Activated naive CD8-positive, alpha-beta T cell treated with anti-CD3 and anti-CD28 coated beads, Interleukin-2, amount 10 ng/mL, durations not matched to agents 7 days and 5 days (primary cell): Measurements from ENCODE around the gene RFX1. TPM values are rescaled to one million over a fixed set of nuclear protein-coding genes. Genes with fewer than 3 reads are reported as not detected.
A peak's percentile ranks its signal among the peaks of the same experiment; 100 is the strongest.
"Not testable (repeated sequence)": the region's sequence is repeated elsewhere in the genome, so short reads cannot be mapped to it uniquely, and the experiment has no call there.

Experiments used
- ATAC-seq: fragments of 150-1000 bp; cut with Tn5 transposase; one replicate; pipeline ENCODE4 v1.10.0; 2021; ENCODE audit warnings: low read depth, moderate library complexity
- POLR2A ChIA-PET: fragments of 350-600 bp; sonication (Branson Sonifier 250); formaldehyde crosslinking; loops from one replicate; lab custom pipeline; 2021; ENCODE audit warnings: antibody characterized with exemption; lab: Charles Lee
- DNase-seq: peaks from one replicate; pipeline ENCODE4 v3.0.0; 2021
- H3K27ac Mint-ChIP-seq: one replicate; pipeline ENCODE4 v1.8.0; 2022; ENCODE audit warnings: mild to moderate bottlenecking, mixed read lengths
- H3K27me3 Mint-ChIP-seq: one replicate; pipeline ENCODE4 v1.8.0; 2022; ENCODE audit warnings: mild to moderate bottlenecking, moderate library complexity, mixed read lengths
- H3K36me3 Mint-ChIP-seq: one replicate; pipeline ENCODE4 v1.8.0; 2021; ENCODE audit warnings: mild to moderate bottlenecking, mixed read lengths
- H3K4me1 Mint-ChIP-seq: one replicate; pipeline ENCODE4 v1.8.0; 2021; ENCODE audit warnings: mixed read lengths
- H3K4me3 Mint-ChIP-seq: one replicate; pipeline ENCODE4 v1.8.0; 2022; ENCODE audit warnings: mild to moderate bottlenecking, moderate library complexity, mixed read lengths
- H3K9me3 Mint-ChIP-seq: one replicate; pipeline ENCODE4 v1.8.0; 2021; ENCODE audit warnings: mixed read lengths
- total RNA-seq, 2 experiments: library from RNA; stranded (reverse); gene quantifications; one replicate each; pipeline ENCODE4 v1.2.3, GENCODE V29; 2021

Gene RFX1
- total RNA-seq, 2 experiments from 2014 or later: 17.7 to 22.2 TPM

GRCh38 chr19:14022469-14022868 is 16.3 kb upstream of the RFX1 start:
- H3K4me1 Mint-ChIP-seq: peaks cover 6% of the 10 kb centered on the region
- H3K4me3 Mint-ChIP-seq: no peak overlapping the region
- H3K9me3 Mint-ChIP-seq: no peaks in the 10 kb centered on the region
- no peak for ATAC-seq
- no peaks in the 10 kb centered on the region for H3K36me3 Mint-ChIP-seq
- peaks cover 3% of the 10 kb centered on the region for H3K27me3 Mint-ChIP-seq
- POLR2A ChIA-PET: interaction anchor here (1.7 to 1.9 kb wide), 2 partner anchors 9 to 16 kb away, joined by 14 to 21 read pairs; partner anchors contain the start of genes IL27RA and RFX1
- DNase-seq: no peak
- H3K27ac Mint-ChIP-seq: no peak overlapping the region

- Mint-ChIP-seq H3K36me3 (no peaks in the 10 kb centered on the region), H3K27ac (no peak overlapping the region), H3K27me3 (no peaks in the 10 kb centered on the region), H3K4me3 (no peak overlapping the region), H3K4me1 (peaks cover 6% of the 10 kb centered on the region), H3K9me3 (no peaks in the 10 kb centered on the region)
- DNase-seq (no peak), ATAC-seq (no peak)
- POLR2A ChIA-PET: interaction anchor here (1.0 to 1.9 kb wide), 3 partner anchors 10 to 61 kb away, joined by 7 to 21 read pairs (median 14); partner anchors contain the start of genes IL27RA and RFX1
Measured at GRCh38 chr19:14021474-14021873, 15.4 kb upstream of the RFX1 start.

DNA sequence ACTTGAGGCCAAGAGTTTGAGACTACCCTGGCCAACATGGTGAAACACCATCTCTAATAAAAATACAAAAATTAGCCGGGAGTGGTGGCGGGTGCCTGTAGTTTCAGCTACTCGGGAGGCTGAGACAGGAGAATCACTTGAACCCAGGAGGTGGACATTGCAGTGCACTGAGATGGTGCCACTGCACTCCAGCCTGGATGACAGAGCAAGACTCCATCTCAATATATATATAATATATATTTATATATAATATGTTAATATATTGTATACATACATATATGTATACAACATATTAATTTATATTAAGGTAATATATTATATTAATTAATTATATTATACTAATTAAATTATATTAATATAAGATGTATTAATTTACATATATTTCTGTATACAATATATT is 13.6 kb upstream of the RFX1 start:
- not testable (repeated sequence) for H3K36me3 Mint-ChIP-seq, H3K27me3 Mint-ChIP-seq, H3K9me3 Mint-ChIP-seq, DNase-seq, ATAC-seq, H3K4me3 Mint-ChIP-seq, H3K27ac Mint-ChIP-seq, H3K4me1 Mint-ChIP-seq
- POLR2A ChIA-PET: interaction anchor here (1.2 to 1.7 kb wide), 2 partner anchors 12 to 67 kb away, joined by 6 to 10 read pairs; partner anchors contain the start of genes DCAF15 and IL27RA

- no peak for ATAC-seq
- DNase-seq: no peak
- POLR2A ChIA-PET: interaction anchor here (0.6 to 1.7 kb wide), 4 partner anchors 12 to 271 kb away, joined by 3 to 10 read pairs (median 6); partner anchors contain the start of genes DCAF15 and IL27RA
- Mint-ChIP-seq H3K27me3 (no peaks in the 10 kb centered on the region), H3K36me3 (no peaks in the 10 kb centered on the region), H3K4me3 (no peak overlapping the region), H3K4me1 (peaks cover 6% of the 10 kb centered on the region), H3K9me3 (no peaks in the 10 kb centered on the region), H3K27ac (no peak overlapping the region)
Measured at GRCh38 chr19:14019100-14019499, 13.0 kb upstream of the RFX1 start.

DNA sequence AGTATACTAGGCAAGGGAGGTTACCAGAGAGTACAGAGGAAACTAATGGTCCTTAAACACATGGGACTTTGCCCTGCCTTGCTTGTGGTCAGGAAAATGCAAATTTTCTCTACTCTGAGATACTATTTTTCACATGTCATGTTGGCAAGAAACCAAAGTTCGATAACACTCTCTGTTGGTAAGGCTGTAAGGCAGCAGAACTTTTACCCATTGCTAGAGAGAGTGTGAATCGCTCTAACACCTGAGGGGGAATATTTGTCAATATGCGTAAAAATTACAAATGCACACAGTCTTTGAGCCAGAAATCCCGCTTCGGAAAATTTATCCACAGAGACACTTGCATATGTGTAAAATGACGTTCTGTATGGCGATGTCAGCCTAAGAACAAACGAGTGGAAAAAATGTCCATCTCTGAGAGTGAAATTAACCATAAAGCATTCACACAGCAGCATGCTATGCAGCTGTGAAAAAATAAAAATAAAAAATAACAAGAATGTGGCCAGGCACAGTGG is 9.5 kb upstream of the RFX1 start:
- Mint-ChIP-seq H3K4me1 (peaks cover 1% of the 10 kb centered on the region), H3K4me3 (no peak overlapping the region), H3K36me3 (no peaks in the 10 kb centered on the region), H3K9me3 (no peaks in the 10 kb centered on the region), H3K27me3 (no peaks in the 10 kb centered on the region), H3K27ac (no peak overlapping the region)
- POLR2A ChIA-PET: interaction anchor here (0.6 to 1.4 kb wide), 2 partner anchors 9 to 114 kb away, joined by 4 to 5 read pairs; partner anchors contain the start of gene RFX1
- ATAC-seq (no peak), DNase-seq (no peak)

DNA sequence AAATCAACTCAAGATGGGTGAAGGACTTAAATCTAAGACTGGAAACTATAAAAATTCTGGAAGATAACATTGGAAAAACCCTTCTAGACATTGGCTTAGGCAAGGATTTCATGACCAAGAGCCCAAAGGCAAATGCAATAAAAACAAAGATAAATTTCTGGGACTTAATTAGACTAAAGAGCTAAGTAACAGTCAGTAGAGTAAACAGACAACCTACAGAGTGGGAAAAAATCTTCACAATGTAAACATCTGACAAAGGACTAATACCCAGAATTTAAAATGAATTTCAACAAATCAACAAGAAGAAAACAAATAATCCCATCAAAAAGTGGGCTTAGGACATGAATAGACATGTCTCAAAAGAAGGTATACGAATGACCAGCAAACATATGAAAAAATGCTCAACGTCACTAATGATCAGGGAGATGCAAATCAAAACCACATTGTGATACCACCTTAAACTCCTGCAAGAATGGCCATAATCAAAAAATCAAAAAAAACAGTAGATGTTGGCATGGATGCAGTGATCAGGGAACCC is 6.3 kb upstream of the RFX1 start:
- no peaks in the 10 kb centered on the region for H3K9me3 Mint-ChIP-seq
- no peaks in the 10 kb centered on the region for H3K36me3 Mint-ChIP-seq
- H3K4me1 Mint-ChIP-seq: no peaks in the 10 kb centered on the region
- POLR2A ChIA-PET: no interaction called here
- no peak overlapping the region for H3K4me3 Mint-ChIP-seq
- H3K27me3 Mint-ChIP-seq: no peaks in the 10 kb centered on the region
- no peak overlapping the region for H3K27ac Mint-ChIP-seq
- ATAC-seq (no peak), DNase-seq (no peak)

- Mint-ChIP-seq H3K36me3 (no peaks in the 10 kb centered on the region), H3K27ac (peak overlapping the region; percentile 96), H3K9me3 (no peaks in the 10 kb centered on the region), H3K4me3 (peak overlapping the region; percentile 94), H3K27me3 (no peaks in the 10 kb centered on the region), H3K4me1 (peaks cover 28% of the 10 kb centered on the region)
- POLR2A ChIA-PET: interaction anchor here (0.6 to 12.3 kb wide), 17 partner anchors 8 to 1125 kb away, joined by 3 to 262 read pairs (median 5); partner anchors contain the start of genes ASF1B, DCAF15, IL27RA and PODNL1
- DNase-seq (peak; percentile 89), ATAC-seq (peak; percentile 18)
Measured at GRCh38 chr19:14006766-14007562, 844 bp upstream of the RFX1 start.

- peak overlapping the region; percentile 85 for H3K27ac Mint-ChIP-seq
- peaks cover 3% of the 10 kb centered on the region for H3K36me3 Mint-ChIP-seq
- POLR2A ChIA-PET: interaction anchor here (0.6 to 12.3 kb wide), 18 partner anchors 10 to 853 kb away, joined by 3 to 262 read pairs (median 5); partner anchors contain the start of genes ASF1B, DCAF15 and IL27RA
Measured at GRCh38 chr19:14005349-14006084, 603 bp downstream of the RFX1 start.

GRCh38 chr19:14004619-14005348 is 1.3 kb downstream of the RFX1 start:
- POLR2A ChIA-PET: interaction anchor here (0.6 to 12.3 kb wide), 7 partner anchors 11 to 99 kb away, joined by 3 to 262 read pairs (median 6); partner anchors contain the start of genes DCAF15 and IL27RA
- ATAC-seq (no peak), DNase-seq (no peak)
- Mint-ChIP-seq H3K4me3 (peak overlapping the region; percentile 81), H3K9me3 (no peaks in the 10 kb centered on the region), H3K4me1 (peaks cover 43% of the 10 kb centered on the region), H3K27me3 (no peaks in the 10 kb centered on the region), H3K27ac (peak overlapping the region; percentile 85), H3K36me3 (peaks cover 8% of the 10 kb centered on the region)

More at GRCh38 chr19:14005349-14006084, 603 bp downstream of the RFX1 start:
- peak overlapping the region; percentile 81 for H3K4me3 Mint-ChIP-seq
- DNase-seq (peak; percentile 91), ATAC-seq (peak; percentile 39)
- H3K4me1 Mint-ChIP-seq: peaks cover 38% of the 10 kb centered on the region
- H3K9me3 Mint-ChIP-seq: no peaks in the 10 kb centered on the region
- no peaks in the 10 kb centered on the region for H3K27me3 Mint-ChIP-seq

DNA sequence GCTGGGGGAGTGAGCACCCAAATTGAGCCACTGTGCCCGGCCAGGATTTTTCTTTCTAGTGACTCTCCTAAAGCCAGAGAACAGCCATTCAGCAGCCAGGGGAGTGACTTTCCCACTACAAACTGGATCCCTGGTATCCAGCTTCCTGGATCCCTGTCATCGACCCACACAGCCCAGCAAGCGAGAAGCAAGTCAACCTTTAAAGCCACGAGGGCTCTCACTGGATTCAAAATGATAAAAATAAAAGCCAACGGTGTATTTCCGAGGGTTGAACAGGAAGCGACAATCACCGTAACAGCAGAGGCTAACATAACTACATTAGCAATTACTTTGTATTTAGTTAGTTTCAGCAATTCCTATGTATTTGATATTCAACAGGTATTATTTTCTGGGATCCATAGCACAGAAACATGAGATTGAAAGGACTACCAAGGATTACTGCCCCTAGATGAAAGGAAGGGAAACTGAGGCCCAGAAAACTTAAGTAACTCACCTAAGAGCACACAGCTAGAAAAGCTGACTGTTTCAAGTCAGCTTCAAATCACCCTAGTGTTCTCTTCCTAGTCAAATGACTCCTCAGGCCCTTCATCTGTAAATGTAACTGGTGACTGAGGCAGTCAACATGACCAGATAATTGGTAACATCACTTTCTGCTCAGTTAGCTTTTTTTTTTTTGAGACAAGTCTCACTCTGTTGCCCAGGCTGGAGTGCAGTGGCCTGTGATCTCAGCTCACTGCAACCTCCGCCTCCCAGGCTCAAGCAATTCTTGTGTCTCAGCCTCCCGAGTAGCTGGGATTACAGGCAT is 2.7 kb downstream of the RFX1 start:
- peak overlapping the region; percentile 75 for H3K4me3 Mint-ChIP-seq
- peaks cover 6% of the 10 kb centered on the region for H3K9me3 Mint-ChIP-seq
- DNase-seq: peak; percentile 49
- H3K27me3 Mint-ChIP-seq: no peaks in the 10 kb centered on the region
- H3K36me3 Mint-ChIP-seq: peaks cover 16% of the 10 kb centered on the region
- peak overlapping the region; percentile 93 for H3K27ac Mint-ChIP-seq
- no peak for ATAC-seq
- peaks cover 43% of the 10 kb centered on the region for H3K4me1 Mint-ChIP-seq
- POLR2A ChIA-PET: interaction anchor here (0.6 to 12.3 kb wide), 5 partner anchors 20 to 367 kb away, joined by 3 to 262 read pairs (median 17); partner anchors contain the start of genes DCAF15 and IL27RA

GRCh38 chr19:14002571-14003250 is 3.4 kb downstream of the RFX1 start:
- Mint-ChIP-seq H3K9me3 (peaks cover 6% of the 10 kb centered on the region), H3K4me3 (peak overlapping the region; percentile 75)

More at GRCh38 chr19:14002571-14003250, 3.4 kb downstream of the RFX1 start:
- no peaks in the 10 kb centered on the region for H3K27me3 Mint-ChIP-seq
- POLR2A ChIA-PET: interaction anchor here (0.6 to 12.3 kb wide), 5 partner anchors 9 to 50 kb away, joined by 3 to 262 read pairs (median 17); partner anchors contain the start of genes DCAF15 and IL27RA
- H3K4me1 Mint-ChIP-seq: peaks cover 43% of the 10 kb centered on the region
- H3K36me3 Mint-ChIP-seq: peaks cover 23% of the 10 kb centered on the region
- DNase-seq (peak; percentile 60), ATAC-seq (peak; percentile 18)
- H3K27ac Mint-ChIP-seq: peak overlapping the region; percentile 93
